GM21381 (cell line): Measurements from ENCODE around the gene CCDC71.

Experiments
- ATAC-seq: cut with Tn5 transposase; IDR thresholded peaks from one replicate; pipeline ENCODE4 v1.9.1; 2021; ENCODE audit warnings: mild to moderate bottlenecking, moderate library complexity; ENCODE audit not compliant: unreplicated experiment

The CCDC71 gene

DNA sequence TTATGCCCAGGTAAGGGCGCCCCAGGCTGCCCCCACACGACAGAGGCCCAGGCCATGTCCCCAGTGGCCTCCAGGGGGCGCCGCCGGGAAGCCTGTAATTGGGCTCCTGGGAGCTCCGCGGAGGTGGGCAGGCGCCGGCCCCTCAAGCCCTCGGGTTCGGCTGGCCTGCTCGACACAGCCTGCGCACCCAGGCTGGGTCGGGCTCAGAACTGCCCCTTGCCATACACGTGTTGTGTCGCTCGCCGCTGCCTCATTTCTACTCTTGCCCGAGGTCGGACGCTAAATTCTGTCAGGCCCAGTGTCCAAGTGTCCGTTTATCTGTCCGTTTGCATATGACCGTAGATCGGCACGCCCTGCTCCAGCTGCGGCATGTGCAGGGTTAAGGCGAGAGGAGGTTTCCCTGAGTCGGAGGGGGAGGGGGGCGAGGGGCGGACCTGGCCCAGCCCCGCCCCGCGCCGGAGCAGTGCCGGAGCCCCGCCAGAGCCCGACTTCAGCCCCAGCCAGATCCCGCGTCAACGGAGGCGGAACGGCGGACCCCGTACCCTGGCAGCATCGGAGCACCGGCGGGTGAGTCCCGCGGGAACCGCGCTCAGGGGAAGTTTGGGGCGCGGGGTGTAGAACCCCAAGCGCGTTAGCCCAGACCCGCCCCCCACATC, 5.1 kb upstream of the CCDC71 start, which contains the start of gene KLHDC8B:
Gene KLHDC8B (plus strand): TSS at position 480 of the 656 bp plus-strand sequence. CDS start 1,172 bp downstream, outside the sequence.
- ATAC-seq = no peak

DNA sequence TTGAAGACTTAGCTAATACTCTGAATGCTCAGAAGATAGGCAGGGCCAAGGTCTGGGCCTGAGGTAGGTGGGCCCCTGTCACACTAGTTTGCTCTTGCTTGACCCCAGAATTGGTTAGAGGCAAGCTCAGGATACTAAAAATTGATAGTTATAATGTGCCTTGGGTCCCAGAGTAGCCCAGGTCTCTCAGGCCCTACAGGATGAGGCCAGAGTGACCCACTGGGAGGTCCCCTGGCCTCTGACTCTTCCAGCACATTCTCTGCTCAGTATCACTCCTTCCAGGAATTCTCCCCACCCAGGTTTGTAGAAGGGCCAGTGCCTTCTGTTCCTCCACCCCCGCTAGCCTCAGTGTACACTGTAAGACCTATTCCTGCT, 4.6 kb upstream of the CCDC71 start:
- ATAC-seq = no peak

DNA sequence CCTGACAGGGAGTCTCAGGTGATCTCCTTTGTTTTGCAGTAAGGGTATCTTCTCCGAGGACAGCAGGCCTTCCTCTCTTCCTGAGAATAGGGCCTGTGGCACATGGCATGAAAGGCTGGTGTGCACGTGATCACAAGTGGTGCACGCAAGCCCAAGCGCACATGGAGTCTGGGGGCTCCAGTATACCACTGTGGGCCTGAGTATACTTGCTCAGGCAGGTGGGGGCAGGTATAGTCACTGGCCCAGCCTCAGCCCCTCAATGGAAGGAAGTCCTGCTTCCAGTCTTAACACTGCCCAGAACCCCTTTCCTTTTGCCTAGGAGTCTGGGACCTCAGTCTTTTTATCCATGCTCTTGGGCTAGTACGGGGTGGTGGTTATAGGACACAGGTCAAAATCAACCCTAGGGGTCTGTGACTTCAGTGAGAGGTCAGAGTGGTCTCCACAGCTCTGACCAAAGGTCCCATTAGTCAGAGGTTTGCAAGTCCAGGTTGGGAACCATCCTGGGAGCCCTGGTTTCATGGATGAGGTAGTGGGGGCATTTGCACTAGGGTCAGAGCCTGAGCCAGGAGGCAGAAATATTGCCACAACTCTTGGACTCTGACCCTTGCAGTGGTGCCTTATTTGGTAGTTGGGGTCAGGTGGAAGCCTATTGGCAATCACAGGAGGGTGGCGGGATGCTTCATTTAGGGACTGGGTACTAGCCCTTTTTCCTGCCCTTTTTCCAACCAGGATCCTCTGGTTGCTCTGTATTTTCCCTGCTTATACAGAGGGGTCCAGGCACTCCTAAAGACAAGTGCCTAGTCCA, 823 bp upstream of the CCDC71 start:
- ATAC-seq = no peak

DNA sequence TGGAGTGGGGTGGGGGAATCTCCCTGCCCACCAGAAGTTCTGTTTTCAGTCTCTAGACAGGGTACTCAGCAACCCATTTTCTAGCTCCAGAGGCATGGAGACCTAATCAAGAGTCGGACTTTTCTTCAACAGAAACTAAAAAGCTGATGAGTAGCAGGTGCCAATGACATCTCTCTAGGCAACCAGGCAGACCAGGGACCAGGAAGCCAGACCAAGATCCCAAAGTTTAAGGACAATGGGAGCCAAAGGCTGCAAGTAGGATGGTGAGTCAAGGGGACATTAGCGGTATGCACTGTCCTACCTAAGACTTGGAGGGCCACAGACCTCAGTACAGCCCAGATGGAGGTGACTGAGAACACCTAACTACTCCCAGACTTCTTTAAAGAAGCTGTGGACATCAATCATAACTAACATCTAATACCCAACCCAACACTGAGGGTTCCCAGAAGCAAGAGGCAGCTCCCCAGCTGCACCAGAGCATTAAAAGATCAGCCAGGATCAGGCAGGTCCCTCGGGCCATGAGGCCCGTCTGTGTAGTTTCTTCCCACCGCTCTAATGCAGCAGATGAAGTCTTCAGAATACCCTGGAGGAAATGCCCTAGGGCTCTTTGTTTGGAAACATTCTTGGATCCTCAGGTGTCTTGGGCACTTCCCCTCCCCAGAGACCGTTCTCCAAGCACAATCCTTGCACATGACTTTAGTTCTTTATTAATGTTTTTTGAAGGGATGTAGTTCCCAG, 979 bp downstream of the CCDC71 start:
- no peak for ATAC-seq

DNA sequence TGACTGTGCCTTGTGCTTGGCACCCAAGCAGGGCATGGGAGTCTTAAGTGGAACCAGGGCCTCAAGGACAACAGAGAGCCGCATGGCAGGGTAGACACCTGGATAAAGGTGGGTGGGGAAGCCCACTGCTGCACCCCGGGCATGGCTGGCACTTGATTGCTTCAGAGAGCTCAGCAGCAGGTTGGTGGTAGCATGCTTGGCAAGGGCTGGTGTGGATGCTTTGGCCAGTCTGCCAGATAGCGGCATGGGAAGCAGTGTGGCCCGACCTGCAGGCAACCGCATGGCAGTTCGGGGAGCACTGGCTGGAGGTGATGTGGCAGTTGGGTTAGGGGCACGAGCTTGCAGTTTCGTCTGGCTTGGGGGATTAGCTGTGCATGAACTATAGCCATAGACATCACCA, 2.5 kb downstream of the CCDC71 start:
- no peak for ATAC-seq

DNA sequence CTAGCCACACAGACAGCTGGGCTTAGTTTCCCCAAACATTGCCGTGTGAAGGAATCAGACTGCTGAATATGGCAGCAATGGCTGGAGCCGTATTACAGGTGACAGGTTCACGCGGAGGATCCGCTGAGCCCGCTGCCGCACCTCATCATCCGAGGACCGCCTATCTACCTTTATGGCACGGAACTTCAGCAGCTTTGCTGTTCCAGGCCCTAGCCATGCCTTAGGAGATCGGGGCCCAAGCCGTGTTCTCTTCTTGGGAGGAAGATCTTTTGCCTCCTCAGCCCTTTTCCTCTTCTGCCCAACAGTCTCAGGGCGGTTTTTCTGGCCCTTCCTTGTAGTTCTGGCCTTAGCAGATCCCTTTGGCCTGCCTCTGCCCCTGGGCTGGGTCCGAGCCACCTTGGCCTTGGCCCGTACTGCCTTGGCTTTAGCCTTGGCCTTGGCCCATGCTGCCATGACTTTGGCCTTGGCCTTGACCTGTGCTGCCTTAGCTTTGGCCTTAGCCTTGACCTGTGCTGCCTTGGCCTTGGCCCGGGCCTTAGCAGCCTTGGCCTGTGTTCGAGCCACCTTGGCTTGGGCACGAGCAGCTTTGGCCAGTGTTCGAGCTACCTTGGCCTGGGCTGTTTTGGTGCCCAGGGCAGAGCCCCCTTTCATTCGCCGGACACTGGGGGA, 3.2 kb downstream of the CCDC71 start:
- ATAC-seq = no peak

DNA sequence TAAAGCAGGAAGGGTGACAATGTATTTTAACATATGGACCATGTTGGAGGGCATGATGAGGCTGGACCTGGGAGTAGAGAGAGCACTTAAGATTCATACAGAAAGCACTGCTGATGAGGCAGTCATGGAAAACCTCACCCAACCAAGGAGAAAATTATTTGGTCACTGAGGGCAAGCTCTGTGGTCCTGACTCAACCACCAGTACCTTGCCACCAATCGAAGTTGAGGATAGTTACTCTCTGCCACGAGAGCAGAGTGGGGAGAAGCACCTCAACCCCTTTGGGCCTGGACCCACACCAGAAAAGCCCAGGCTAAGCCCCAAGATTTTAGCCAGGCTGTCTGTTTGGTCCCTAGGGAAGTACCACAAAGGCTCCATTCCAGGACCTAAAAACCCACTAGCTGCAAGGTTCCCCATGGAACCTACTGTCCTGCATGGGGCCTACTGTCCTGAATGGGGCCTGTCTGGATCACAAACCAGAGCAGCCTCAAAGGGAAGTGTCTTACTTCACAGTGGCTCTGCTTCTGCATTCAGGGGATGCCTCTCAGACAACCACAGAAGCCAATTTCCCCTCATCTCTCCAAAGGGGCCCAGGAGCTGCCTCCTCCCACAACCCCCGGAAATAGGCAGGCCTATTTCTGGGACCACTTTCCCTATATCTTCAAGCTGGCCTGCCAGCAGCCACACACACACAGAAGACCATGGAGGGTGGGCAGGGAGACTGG, 4.2 kb downstream of the CCDC71 start:
- no peak for ATAC-seq

DNA sequence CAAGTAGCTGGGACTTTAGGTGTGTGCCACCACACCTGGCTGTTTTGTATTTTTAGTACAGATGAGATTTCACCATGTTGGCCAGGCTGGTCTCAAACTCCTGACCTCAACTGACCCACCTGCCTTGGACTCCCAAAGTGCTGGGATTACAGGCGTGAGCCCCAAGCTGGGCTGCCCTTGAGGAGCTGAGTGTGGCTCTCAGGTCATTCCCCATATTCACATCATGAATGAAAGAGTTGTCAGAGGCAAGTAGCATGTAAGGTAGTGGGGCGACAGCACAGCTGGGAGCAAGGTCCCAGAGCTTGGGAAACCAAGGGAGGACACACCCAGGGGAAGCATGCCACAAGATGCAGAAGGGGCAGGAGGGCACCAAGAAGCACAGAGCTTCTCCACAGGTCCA, 4.9 kb downstream of the CCDC71 start:
- no peak for ATAC-seq

DNA sequence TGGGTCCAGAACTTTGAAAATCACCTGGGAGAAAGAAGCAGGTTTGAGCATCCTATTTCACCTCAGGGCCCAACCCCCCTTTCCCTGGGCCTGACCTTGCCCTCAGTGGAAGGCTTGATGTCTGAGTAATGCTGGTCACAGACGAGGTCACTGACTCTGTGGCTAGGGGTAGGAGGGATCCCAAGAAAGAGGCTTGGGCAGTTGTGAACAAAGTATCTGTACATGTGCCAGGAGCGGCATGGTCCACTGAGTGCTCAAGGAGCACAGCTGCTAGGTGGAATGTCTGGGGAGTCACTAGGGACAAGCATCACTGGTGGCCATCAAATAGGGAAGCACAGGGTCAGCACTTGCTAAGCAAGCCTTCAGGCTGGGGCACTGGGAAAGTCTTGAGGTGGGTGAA, 7.3 kb downstream of the CCDC71 start:
- no peak for ATAC-seq

DNA sequence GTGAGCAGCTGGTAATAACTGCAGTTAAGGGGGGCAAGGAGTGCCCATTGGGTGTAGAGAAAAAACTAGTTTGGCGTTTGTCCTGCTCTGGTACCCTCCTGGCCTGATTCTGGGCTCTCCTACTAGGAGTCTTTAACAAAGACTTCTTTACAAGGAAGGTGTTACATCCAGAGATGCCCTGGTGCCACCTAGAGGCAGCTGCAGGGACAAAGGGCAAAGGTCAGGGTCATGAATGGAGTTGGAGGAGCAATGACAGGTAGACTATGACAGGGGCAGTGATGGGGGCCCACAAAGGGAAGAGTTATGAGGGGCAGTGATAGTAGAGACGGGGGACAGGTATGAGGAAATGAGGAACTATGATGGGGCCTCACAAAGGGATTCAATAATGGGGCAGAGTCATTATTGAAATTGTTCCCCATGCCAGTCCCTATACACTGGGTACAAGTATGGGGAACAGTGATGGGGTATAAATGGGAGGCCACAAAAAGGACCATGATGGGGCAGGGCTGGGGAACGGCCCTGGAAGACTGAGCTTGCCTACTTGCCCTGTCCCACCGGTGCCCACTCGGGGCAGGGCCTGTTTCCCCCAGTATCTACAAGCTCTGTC, 7.9 kb downstream of the CCDC71 start:
- ATAC-seq = no peak

DNA sequence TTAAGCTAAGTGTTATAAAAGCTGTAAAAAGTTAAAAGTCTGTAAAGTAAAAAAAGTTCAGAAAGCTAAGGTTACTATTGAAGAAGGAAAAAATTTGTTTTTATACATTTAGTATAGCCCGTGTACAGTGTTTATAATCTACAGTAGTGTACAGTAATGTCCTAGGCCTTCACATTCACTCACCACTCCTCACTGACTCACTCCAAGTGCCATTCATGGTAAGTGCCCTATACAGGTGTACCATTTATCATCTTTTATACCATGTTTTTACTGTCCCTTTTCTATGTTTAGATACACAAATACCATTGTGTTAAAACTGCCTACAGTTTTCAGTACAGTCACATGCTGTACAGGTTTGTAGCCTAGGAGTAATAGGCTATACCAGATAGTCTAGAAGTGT, 8.8 kb downstream of the CCDC71 start:
- no peak for ATAC-seq

DNA sequence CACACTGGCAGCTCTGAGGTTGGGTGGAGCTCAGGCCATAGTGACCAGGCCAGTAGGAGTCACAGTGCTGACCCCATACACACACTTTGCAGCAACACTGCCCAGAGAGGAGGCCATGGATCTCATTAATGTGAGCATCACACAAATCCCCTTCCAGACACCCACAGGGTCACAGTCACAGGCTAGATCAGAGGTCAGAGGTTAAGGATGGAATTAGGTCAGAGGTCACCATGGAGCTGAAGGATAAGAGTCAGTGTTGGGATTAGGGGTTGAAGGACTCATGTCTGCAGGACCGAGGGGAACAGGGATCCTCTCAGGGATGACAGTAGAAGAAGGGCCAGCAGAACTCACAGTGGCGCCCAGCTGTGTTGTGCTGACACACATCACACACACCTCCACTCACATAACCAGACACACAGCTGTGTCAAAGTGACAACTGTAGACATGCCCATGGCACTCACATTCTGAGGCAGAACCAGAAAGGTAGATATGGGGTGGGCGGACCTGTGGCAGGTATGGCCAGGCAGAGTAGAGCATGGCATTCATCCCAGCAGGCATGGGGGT, 12.7 kb downstream of the CCDC71 start:
- no peak for ATAC-seq

DNA sequence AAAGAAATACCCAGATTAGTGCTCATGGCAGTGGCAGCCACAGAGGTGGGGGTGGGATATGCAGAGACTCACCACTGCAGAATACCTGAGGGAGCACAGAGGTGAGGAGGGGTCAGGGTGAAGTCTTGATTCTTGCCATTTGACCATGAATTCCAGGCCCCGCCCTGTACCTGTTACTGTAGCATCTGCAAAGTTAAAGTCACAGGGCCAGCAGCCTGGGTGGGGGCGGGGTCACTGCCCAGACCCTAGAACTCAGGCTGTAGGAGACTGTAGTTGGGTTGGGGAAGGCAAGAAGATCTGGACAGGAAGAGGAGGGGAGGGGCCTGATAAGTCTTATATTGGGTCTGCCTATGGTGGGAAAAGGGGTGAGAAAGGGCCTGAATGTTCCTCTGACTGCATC, 14.5 kb downstream of the CCDC71 start:
- no peak for ATAC-seq

DNA sequence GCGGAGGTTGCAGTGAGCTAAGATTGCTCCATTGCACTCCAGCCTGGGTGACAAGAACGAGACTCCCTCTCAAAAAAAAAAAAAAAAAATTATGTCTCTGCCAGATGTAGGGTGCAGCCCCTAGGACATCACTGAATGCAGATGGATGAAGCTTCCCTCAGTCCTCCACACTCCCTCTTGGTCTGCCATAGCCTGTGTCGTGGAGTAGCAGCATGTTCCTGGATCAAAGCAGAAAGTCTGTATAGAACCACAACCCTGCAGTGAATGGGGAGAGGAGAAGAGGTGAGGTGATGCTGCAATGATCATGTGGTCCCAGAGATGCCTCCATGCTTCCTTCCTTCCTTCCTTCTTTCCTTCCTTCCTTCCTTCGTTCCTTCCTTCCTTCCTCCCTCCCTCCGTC, 18.0 kb downstream of the CCDC71 start:
- no peak for ATAC-seq

DNA sequence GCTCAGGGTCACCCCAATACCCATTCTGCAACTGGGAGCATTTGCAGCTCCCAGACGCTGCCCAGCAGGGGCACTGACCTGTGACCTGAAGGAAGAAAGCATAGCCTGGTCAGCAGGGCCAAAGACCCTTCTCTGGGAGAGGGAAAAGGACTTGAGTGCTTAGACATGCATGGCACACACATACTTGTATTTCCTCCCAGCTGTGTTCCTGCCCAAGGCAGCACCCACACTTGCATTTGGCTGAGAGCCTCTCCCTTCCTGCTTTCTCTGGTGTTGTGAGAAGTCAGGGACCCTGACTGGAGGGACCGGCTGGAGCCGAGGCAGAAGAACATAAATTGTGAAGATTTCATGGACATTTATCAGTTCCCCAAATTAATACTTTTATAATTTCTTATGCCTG, 26.1 kb downstream of the CCDC71 start:
- no peak for ATAC-seq

DNA sequence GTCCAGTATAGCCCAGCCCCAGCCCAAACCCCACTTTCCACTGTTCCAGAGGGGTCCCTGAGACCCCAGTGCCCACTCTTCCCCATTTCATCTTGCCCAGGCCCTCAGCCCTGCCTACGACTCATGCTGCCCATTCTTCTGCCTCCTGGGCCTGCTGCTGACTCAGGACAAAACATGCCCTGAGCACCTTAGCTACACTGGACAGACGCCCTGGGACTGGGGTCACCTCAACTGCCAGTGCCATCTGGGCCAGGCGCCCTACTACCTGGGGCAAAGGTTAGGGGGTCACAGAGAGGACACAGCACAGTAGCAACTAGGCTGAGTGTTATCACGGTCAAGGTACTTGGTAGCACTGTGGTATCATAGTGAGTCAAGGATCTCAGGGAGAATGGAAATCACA, 30.6 kb downstream of the CCDC71 start:
- ATAC-seq = no peak

DNA sequence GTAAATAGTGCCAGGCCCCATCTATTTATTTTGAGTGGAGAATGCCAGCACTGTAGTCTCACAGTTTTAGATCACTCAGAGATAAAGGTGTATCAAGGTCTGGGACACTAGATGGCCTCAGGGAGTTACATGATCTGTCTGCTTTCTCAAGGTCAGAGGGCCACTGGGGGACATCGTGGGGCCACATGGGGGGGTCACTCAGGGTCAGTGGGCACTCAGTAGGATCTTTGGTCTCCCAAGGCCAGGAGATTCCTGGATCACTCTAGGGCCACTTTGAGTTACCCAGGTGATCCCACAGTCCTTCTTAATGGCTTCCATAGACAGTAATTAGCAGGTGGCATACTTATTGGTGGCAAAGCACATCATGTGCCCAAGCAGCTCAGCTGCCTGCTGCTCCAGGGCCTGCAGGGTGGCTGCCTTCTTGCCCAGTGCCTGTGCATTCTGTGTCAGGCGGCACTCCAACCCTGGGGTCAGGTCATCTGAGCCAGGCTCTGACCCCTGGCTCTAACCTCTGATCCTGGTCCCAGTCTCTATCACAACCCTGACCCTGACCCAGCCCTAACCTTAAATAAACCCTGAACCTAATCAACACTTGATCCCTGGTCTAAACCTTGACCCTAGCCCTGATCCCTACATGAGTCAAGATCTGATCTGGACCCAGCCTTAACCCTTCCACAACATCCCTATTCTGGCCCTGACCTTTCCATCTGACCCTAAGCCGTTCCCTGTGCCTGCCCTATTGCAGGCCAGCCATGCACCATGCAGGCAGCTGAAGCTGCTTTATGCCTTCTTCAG, 31.5 kb downstream of the CCDC71 start:
- ATAC-seq = no peak

DNA sequence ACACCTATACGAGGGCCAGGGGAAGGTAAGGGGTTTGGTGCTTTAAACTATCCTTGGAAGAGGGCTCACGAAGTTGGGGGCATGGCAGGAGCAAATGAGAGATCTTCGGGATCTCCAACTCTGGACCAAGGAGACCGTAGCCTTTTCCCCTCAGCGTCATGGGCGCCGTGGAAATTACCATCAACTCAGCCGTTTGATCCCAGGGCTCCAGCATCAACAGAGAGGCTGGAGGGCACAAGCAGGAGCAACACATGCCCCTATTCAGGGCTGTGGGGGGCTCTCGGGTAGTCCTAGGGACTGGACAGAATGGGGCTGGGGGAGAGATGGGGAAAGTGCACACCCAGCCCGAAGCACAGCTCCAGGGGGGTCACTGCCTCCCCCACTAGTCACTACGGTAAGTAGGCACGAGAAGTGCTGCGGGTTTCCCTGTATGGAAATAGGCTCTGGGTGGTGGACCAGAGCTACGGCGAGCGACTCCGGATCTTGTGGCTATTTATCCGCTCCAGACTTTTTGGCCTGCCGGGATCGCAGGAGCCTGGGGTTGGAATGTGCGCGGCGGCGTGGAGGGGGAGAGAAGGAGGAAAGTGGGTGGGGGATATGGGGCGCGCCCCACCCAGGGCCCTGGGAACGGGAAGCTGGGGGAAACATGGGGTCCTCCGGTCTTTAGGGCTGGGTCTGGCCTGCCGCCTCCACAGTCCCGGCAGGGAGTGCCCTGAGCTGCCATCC, 32.7 kb downstream of the CCDC71 start:
- no peak for ATAC-seq
